Muscle of leg (tissue), 11 donors: ENCODE data around the gene PAM. TPM values are rescaled to one million over a fixed set of nuclear protein-coding genes. Genes with fewer than 3 reads are reported as not detected.

Experiments
- DNase-seq: peaks from one replicate; pipeline ENCODE4 v3.0.0; 2013
- H3K27ac ChIP-seq: one replicate; pipeline ENCODE4 v1.5.1; 2013; ENCODE audit warnings: mild to moderate bottlenecking, low read length, control low read depth
- H3K27me3 ChIP-seq: one replicate; pipeline ENCODE4 v1.6.1; 2013; ENCODE audit warnings: low read length; ENCODE audit not compliant: control insufficient read depth, insufficient read depth
- H3K36me3 ChIP-seq: one replicate; pipeline ENCODE4 v1.6.1; 2013; ENCODE audit warnings: low read length; ENCODE audit not compliant: control insufficient read depth, insufficient read depth
- H3K4me1 ChIP-seq: one replicate; pipeline ENCODE4 v1.6.1; 2013; ENCODE audit warnings: low read length; ENCODE audit not compliant: control insufficient read depth, insufficient read depth
- H3K4me3 ChIP-seq: one replicate; pipeline ENCODE4 v1.5.1; 2013; ENCODE audit warnings: low read length, control low read depth
- H3K9me3 ChIP-seq: replicated peaks from 2 replicates; pipeline ENCODE4 v1.6.1; 2013; ENCODE audit warnings: low read depth, low read length; ENCODE audit not compliant: control insufficient read depth
- WGBS: methylation state at CpG from one replicate; pipeline ENCODE4 v1.1.5; 2013; ENCODE audit warnings: missing lambda C conversion rate; ENCODE audit not compliant: insufficient coverage; 5-methylcytosine and 5-hydroxymethylcytosine counted together
- polyA plus RNA-seq, 8 donors: library from polyadenylated mRNA; unstranded; fragments of 120-200 nt; gene quantifications; one replicate each; pipeline versions ENCODE4 v1.2.1 to v1.2.3, GENCODE V29; 2013; ENCODE audit warnings: inconsistent platforms in 1 of 8, low replicate concordance in 1 of 8; ENCODE audit not compliant: insufficient read length in 8 of 8, insufficient read depth in 1 of 8
- total RNA-seq: library from RNA; stranded (reverse); fragments of 120-200 nt; gene quantifications from one replicate; pipeline ENCODE4 v1.2.4, GENCODE V29; 2013

Gene PAM
- total and polyA plus RNA-seq, 9 donors = 96.6 to 146 (median 120) TPM

DNA sequence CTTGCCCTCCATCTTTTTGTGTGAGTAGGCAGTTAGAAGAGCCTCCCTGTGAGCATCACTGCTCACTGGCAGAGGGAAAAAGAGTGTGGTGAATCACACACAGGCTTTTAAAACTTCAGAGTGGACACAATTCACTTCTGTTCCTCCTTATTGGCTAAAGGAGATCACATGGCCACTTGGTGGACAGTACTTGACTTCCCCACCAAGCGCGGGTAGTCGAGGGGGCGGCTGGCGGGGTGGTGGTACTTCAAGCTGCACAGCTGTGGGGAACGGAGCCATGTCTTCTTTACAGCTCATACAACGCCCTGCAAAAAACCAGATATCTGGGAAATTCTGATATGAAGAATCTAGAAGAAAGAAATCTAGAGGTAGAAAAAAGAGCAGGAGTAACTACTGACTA is 95.4 kb downstream of the PAM start:
- Histone ChIP-seq H3K4me1 (no peaks in the 10 kb centered on the region), H3K9me3 (no peaks in the 10 kb centered on the region), H3K4me3 (no peak overlapping the region), H3K27ac (no peak overlapping the region), H3K27me3 (no peaks in the 10 kb centered on the region), H3K36me3 (no peaks in the 10 kb centered on the region)
- no CpG with 5 or more reads among the region's 7 CpGs for WGBS
- DNase-seq = no peak

DNA sequence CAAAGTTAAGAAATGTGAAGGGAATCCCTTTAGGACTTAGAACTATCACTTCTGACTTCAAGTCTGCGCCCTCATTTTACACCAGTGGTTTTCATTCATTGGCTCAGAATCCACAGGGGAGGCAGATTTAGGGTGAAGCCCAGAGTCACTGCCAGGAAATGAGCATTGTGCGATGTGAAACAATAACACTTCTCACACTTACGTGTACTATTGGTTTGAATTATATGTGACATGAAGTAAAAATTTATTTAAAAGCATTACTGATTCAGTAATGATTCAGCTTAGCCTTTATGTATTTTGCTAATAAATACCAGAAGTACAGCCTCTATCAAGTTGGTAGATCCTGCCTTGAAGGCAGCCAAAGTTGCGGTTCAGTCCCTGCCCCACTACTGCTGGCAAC is 98.6 kb downstream of the PAM start:
- no peaks in the 10 kb centered on the region for H3K36me3 ChIP-seq
- DNase-seq = no peak
- H3K27ac ChIP-seq = no peak overlapping the region
- H3K4me1 ChIP-seq = no peaks in the 10 kb centered on the region
- no peak overlapping the region for H3K4me3 ChIP-seq
- H3K27me3 ChIP-seq = no peaks in the 10 kb centered on the region
- WGBS = no CpG with 5 or more reads among the region's 4 CpGs
- H3K9me3 ChIP-seq = no peaks in the 10 kb centered on the region

- no peak overlapping the region for H3K27ac ChIP-seq
- no peaks in the 10 kb centered on the region for H3K9me3 ChIP-seq
- 100% methylated on average over 2 of the region's 4 CpGs for WGBS
- no peak overlapping the region for H3K4me3 ChIP-seq
- no peaks in the 10 kb centered on the region for H3K4me1 ChIP-seq
- no peaks in the 10 kb centered on the region for H3K36me3 ChIP-seq
- DNase-seq = peak; percentile 27
- H3K27me3 ChIP-seq = no peaks in the 10 kb centered on the region
Measured at GRCh38 chr5:102855681-102856388, 100.7 kb downstream of the PAM start.

- Histone ChIP-seq H3K36me3 (no peaks in the 10 kb centered on the region), H3K4me1 (no peaks in the 10 kb centered on the region), H3K27me3 (no peaks in the 10 kb centered on the region), H3K27ac (no peak overlapping the region), H3K9me3 (no peaks in the 10 kb centered on the region), H3K4me3 (no peak overlapping the region)
- WGBS = no CpG with 5 or more reads among the region's 4 CpGs
- peak; percentile 83 for DNase-seq
Measured at GRCh38 chr5:102856389-102856777, 101.3 kb downstream of the PAM start.

DNA sequence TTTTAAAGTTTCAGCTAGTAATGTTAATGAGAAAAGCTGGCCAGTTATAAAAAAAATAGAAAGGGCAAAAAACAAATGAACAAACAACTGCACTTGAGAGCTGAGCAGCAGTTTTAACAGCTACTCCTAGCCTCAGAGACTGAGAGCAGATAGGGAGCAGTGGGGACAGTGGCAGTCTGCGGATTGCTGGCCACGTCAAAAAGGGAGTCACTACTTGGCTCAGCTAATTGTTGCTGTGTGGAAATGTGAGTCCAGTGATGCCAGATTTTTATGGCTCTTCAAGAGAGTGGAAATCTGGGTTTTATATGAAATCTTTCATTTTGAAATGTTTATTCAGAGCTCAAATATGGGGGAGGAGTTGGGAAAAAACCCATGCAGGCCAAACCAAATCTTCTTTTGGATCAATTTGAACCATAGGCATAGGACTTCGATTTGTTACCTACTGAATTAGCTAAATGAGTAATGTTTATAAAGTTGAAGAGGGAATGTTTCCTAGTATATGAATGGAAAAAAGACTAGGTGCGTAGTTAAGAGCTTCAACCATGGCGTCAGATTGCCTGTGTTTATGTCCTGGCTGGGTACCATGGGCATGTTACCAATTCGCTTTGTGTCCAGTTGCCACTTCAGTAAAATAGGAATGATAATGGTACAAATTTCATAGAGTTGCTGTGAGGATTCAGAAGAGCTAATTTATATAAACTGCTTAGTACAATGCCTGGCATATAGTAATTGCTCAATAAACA is 102.1 kb downstream of the PAM start:
- peak; percentile 90 for DNase-seq
- no peaks in the 10 kb centered on the region for H3K4me1 ChIP-seq
- 68% methylated on average over 5 of the region's 6 CpGs for WGBS
- H3K9me3 ChIP-seq = no peaks in the 10 kb centered on the region
- peak overlapping the region; percentile 1 for H3K27ac ChIP-seq
- H3K27me3 ChIP-seq = no peaks in the 10 kb centered on the region
- no peaks in the 10 kb centered on the region for H3K36me3 ChIP-seq
- H3K4me3 ChIP-seq = no peak overlapping the region

GRCh38 chr5:102858221-102858620 is 103.1 kb downstream of the PAM start:
- Histone ChIP-seq H3K36me3 (no peaks in the 10 kb centered on the region), H3K27ac (no peak overlapping the region)
- no CpG with 5 or more reads among the region's 1 CpG for WGBS

DNA sequence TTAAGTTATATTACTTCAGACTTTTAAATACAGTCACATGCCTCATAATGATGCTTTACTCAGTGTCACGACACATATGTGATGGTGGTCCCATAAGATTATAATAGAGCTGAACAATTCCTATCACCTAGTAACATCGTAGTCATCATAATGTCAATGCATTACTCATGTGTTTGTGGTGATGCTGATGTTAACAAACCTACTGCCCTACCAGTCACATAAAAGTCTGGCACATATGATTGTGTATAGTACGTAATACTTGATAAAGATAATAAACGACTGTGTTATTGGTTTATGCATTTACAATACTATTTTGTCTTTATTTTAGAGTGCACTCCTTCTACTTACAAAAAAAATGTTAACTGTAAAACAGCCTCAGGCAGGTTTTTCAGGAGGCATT is 103.7 kb downstream of the PAM start:
- Histone ChIP-seq H3K4me3 (no peak overlapping the region), H3K36me3 (no peaks in the 10 kb centered on the region), H3K27me3 (no peaks in the 10 kb centered on the region), H3K4me1 (no peaks in the 10 kb centered on the region), H3K27ac (no peak overlapping the region), H3K9me3 (no peaks in the 10 kb centered on the region)
- DNase-seq = no peak
- no CpG with 5 or more reads among the region's 4 CpGs for WGBS

More at GRCh38 chr5:102858221-102858620, 103.1 kb downstream of the PAM start:
- no peak overlapping the region for H3K4me3 ChIP-seq
- no peaks in the 10 kb centered on the region for H3K4me1 ChIP-seq
- H3K27me3 ChIP-seq = no peaks in the 10 kb centered on the region
- no peaks in the 10 kb centered on the region for H3K9me3 ChIP-seq
- DNase-seq = no peak

DNA sequence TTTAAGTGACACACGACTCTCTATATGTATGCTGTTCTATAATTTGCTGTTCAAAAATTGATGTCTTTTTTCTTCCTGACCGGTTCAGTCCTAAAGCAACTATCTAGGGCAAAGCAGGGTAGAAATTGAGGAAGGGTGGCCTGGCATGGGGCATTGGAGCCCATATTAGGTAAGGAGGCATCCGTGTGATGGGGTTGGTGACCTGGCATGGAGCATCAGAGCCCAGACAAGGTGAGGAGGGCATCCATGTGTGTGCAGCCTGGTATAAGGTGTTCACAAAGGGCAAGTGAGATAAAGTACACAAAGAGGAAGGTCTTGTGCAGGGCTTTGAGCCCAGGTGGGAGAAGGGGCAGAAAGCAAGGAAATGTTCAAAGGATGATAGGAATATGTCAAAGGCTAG is 104.9 kb downstream of the PAM start:
- 95% methylated on average over 1 of the region's 3 CpGs for WGBS
- Histone ChIP-seq H3K4me1 (no peaks in the 10 kb centered on the region), H3K9me3 (no peaks in the 10 kb centered on the region), H3K36me3 (no peaks in the 10 kb centered on the region), H3K27ac (no peak overlapping the region), H3K4me3 (no peak overlapping the region), H3K27me3 (no peaks in the 10 kb centered on the region)
- DNase-seq = no peak

- no peak for DNase-seq
- Histone ChIP-seq H3K27me3 (no peaks in the 10 kb centered on the region), H3K36me3 (no peaks in the 10 kb centered on the region), H3K9me3 (no peaks in the 10 kb centered on the region), H3K4me3 (no peak overlapping the region), H3K27ac (no peak overlapping the region), H3K4me1 (peaks cover 5% of the 10 kb centered on the region)
Measured at GRCh38 chr5:102863058-102863457, 108.0 kb downstream of the PAM start.

DNA sequence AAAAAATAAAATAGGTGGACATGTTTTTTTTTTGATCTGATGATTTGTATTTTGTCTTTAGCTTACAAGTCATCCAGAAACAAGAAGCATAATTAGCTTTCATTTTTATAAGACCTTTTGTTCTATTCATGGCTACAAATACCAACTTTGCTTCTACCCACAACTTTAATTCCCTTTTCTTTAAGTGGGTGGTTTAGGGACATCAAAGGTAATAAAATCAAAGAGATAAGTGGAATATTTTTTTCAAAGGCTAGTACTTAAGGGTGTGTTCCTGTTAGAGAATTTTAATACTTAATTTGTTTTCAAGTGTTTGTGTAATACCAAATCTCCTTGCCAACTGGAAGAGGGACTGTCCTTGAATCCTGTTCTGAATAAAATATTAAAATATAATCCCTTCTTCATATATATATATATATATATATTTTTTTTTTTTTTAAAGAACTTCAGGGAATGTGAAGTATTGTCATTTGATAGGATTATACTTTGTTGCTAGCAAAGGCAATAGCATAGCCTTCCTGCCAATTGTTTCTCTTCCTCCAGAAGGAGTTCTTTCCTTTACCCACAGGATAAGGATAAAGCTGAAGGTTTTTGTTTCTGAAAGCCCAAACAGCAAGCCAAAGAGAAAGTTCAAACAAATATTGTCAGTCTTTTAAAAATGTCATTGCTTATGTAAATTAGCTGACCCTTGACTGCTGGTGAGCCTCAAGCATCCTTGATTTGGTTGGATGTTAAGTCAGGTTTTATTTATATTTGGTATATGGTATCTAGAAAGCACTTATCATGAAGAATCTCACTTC is 108.9 kb downstream of the PAM start:
- DNase-seq = peak; percentile 37
- Histone ChIP-seq H3K4me1 (peaks cover 5% of the 10 kb centered on the region), H3K4me3 (no peak overlapping the region), H3K36me3 (no peaks in the 10 kb centered on the region), H3K27ac (peak overlapping the region; percentile 8), H3K9me3 (no peaks in the 10 kb centered on the region), H3K27me3 (no peaks in the 10 kb centered on the region)
